HG03095 (cell line): ENCODE results near the gene GABBR1.

ENCODE experiments used
- ATAC-seq: cut with Tn5 transposase; IDR thresholded peaks from one replicate; pipeline ENCODE4 v1.9.1; 2021; ENCODE audit warnings: moderate library complexity; ENCODE audit not compliant: unreplicated experiment

Gene GABBR1

DNA sequence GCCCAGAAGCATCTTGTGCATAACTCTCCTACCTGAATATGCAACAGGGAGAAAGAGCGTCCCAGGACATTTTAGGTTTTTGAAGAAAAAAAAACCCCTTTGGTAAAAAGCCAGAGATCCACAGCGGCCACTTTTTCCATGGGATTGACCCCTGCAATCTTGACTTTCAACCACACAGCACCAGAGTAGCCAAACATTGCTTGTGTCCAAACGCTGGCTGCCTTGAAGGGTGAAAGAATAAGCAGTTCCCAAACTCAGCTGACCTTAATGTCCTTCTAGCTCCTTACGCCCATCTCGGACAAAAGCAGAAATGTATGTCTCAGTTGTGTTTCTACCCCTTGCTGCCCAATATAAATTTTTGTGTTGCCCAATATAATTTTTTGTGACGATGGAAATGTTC, 22.7 kb upstream of the GABBR1 start:
- no peak for ATAC-seq

DNA sequence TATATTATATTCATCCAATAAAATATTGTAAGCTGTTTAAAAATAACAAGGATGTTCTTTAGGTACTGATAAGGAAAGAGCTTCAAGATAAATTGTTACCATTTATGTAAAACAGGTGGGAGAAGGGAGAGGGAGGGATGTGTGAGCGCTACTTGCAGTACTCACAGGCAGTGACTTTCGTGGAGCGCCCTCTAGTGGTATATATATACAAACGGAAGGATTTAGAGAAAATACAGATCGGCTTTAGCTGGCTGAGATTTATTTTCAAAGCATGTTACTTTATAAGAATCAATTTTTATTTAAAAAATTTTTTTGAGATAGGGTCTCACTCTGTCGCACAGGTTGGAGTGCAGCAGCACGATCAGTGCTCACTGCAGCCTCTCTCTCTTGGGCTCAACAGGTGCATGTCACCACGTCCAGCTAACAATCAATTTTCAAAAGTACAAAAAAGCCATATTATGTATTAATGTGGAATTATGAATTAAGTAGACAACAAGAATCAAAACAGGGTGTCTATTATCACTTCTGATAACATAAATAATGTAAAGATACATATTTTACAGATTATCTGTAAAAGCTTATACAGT, 20.6 kb upstream of the GABBR1 start:
- ATAC-seq = no peak

DNA sequence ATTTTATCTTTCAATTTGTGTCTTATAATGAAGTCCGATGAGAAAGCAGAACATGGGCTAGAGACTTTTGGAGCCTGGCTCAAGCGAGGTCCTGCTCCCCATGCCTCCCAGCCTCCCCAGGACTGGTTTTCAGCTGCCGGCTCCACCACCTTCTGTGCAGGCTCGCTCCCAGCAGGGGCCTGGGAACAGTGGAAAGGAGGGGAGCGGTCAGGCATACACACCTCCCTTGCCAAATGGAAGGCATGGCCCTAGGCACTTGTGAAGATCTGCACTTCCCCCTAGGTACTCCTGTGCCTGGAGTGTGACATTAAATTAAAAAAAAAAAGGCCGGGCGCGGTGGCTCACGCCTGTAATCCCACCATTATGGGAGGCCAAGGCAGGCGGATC, 19.2 kb upstream of the GABBR1 start:
- ATAC-seq = no peak

DNA sequence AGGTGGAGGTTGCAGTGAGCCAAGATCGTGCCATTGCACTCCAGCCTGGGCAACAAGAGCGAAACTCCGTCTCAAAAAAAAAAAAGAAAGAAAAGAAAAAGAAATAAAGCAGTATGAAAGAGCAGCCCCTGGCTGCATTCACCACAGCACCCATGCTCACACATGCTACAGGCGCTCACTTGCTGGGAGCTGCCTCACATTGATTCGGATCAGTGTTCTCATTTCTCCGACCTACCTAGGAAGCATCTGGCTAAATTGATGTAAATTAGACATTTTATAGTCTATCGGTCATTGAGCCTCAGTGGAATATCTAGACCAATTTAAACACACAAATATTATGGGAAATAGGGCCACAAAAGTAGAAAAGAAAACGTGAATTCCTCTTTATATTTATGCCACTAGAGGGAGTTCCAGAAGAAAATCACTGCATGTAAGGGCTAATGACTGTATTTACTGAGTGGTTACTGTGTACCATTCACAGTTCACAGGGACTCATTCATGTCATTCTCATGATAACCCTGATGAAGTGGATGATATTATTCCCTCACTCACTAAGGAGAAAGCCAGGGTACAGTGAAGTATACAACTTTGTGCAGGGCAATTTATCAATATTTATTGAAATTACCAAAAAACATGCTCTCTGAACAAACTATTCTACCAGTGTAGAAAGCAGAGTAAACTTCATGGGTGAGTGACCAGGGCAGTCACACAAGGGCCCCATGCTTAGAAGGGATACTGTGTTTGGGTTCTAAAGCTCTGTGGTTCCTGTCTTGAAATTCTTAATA, 18.6 kb upstream of the GABBR1 start:
- no peak for ATAC-seq

DNA sequence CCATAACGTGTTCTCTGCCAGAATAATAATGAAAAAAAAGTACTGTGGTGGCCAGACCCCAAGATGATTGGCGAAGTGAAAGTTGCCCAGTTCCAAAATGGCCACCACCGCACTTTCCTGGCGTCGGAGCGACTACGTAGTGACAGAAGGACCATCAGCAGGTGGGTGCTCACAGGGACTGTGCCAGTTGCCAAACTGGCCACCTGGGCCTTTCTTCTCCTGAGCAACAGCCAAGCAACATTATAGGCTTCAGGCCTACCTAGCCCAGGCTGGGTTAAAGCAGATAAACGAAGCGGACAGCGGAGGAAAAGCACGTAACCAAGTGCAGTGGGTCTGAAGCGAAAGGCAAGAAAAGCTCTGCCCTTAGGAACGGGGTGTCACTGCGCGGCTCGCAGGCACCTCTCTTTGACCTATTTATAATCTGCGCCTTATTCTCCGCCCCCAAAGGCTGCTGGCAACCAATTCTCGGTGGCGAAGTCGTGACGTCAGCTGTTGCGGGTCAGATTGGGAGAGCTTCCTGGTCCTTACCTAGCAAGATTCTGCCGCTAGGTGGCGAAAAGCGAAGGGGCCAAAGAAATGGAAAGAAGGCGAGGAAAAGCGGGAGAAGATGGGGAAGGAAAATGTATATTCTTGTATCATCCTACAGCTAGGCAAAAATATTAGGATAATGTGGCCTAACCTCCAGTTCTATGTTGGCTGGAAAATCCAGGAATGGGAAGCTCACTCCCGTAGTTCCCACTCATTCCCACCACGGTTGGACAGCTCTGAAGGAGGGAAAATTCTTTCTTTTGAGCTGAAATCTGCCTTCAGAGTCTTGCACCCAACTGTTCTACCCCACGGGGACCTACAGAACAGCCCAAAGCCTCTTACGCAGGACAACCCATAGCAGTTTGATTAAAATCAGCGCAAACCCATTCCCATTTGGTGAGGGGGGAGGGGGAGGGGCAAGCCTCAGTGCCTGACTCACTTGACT, 17.0 kb upstream of the GABBR1 start:
- ATAC-seq = peak; percentile 93

DNA sequence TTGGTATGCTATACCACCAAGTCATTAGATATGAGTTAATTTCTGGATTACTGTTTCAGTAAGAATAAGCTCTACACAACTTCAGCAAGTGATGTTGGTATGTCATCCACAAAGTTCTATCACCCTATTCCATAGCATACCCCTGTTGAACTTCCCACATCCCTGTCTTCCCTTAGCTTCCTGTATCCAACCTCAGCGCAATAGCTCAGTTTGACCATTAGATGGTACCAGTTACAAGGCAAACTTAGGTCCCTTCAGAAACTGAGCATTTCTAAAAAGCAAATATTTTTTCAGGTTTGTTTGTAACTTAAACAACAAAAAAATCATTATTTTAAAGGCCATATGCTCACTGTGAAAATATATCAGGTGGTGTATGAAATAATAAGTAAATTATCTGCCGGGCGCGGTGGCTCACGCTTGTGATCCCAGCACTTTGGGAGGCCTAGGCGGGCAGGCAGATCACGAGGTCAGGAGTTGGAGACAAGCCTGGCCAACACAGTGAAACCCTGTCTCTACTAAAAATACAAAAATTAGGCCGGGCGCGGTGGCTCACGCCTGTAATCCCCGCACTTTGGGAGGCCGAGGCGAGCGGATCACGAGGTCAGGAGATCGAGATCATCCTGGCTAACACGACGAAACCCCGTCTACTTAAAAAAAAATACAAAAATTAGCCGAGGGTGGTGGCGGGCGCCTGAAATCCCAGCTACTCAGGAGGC, 15.1 kb upstream of the GABBR1 start:
- no peak for ATAC-seq

GRCh38 chr6:29641430-29642148, 8.6 kb upstream of the GABBR1 start:
- ATAC-seq = no peak

DNA sequence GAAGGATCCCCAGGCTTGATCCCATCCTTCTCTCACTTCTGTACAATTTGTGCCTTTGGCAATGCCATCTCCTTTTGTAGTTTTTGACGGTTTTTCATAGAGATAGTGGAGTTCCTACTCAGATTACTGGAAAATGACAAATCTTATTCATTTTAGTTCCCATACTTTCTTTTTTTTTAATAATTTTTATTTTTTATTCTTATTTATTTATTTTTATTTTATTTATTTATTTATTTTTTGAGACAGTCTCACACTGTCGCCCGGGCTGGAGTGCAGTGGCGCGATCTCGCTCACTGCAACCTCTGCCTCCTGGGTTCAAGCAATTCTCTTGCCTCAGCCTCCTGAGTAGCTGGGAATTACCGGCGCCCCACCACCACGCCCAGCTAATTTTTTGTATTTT, 4.3 kb upstream of the GABBR1 start:
- ATAC-seq = no peak

DNA sequence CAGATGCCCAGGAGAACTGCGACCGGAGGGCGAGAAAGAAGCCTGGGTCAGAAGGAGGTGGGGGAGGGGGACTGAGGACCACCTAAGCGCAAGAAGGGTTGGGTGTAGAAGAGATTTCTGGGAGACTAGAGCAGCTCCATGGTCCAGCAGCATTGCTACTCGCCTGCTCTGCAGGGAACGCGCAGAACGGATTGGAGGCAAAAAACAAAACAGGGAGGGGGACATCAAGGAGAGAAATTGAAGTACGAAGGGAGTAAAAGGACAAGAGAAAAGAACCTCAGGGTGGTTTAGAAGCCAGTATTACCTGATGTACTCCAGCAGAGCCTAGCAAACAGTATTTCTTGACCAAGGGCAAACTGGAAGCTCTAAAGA, 537 bp upstream of the GABBR1 start:
- ATAC-seq = no peak

DNA sequence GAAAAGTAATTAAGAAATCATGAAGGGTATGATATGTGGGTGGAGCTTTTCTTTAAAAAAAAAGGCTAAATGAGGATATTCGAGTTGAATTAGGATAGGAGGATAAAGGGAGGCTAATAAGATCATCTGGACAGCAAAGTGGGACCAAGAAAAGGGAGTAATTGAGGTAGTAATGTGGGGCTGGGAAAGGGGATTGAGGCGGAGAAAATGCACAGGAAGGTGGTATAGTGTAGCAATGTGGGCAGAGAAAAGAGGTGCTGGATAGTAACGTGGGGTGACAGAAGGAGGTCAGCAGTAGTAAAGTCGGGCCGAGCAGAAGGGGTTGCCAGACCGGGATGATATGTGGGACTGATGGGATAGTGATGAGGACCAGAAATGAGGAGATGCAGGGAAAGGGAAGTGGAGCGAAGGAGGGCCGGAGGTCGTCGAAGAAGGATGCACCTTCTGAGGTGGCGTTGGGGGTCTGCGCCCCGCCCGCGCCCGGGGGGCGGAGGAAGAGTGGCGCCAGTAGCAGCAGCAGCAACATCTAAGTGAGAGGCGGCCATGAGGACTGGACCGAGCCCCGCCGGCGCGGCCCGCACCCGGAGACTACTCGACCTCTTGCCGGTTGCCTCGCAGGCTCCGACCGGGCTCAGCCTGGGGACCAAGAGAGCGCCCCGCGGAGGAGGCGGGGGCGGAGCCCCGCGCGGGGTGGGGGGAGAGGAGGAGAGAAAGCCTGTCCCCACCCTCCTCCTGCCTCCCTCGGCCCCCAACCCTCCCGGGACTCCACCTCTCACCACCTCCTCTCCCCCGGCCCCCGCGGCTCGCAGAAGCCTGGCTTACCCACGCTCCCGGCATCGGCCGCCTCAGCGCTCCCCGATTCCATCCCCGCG, 887 bp downstream of the GABBR1 start:
- peak; percentile 15 for ATAC-seq

- ATAC-seq = no peak
Observed at GRCh38 chr6:29631209-29631810, 1.7 kb downstream of the GABBR1 start.

- ATAC-seq = no peak
Observed at GRCh38 chr6:29630315-29630714, 2.7 kb downstream of the GABBR1 start.

DNA sequence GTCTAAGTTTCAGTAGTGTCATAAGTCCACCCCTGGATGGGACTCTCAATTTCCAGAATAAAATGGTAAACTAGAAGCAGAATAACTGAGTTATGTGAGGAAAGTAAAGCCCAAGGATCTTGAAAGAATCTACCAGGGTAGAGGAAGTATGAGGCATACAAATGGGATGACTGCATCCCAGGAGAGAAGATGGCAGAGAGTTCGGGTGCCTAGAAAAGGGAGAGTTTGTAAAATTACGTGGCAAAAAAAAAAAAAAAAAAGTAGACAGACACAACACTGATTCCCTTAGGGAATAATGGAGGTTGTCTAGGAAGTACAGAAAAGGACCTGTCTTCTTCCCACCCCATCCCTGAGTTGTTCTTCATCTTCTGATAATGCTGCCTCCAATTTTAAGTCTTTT, 3.4 kb downstream of the GABBR1 start:
- no peak for ATAC-seq

- ATAC-seq = no peak
Observed at GRCh38 chr6:29628419-29629281, 4.3 kb downstream of the GABBR1 start.

DNA sequence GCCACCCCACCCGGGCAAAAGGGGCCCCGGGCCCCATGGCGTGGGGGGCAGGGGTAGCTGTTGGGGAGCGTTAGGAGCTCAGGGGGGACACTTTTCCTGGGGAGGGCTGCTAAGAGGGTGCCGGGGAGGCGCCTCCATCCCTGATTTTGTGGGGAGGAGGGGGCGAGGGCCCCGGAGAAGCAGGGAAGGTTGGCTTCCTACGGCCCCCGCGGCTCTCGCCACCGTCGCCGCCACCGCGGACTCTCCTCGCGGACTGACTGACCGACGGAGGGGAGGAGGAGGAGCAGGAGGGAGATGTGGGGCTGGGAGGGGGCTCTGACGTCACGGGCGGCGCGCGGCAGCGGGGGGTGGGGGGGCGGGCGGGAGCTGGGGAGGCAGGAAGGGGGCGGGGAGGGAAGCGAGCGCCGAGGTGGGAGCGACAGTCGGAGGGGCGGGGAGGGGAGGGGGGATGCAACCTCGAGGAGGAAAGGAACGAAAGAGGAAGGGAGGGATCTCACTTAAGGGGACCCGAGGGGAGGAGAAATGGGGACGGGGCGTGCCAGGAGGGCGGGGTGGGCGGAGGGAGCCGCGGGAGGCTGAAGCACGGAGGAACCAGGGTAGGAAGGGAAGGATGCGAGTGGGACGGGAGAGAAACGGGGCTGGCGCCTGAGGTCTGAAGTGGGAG, 5.1 kb downstream of the GABBR1 start:
- ATAC-seq = no peak

GRCh38 chr6:29626948-29627754, 5.8 kb downstream of the GABBR1 start:
- no peak for ATAC-seq
